ENCODE data around the gene NDUFS1.
"Not testable (repeated sequence)": the region's sequence is repeated elsewhere in the genome, so short reads cannot be mapped to it uniquely, and the experiment has no call there.

Gene NDUFS1

DNA sequence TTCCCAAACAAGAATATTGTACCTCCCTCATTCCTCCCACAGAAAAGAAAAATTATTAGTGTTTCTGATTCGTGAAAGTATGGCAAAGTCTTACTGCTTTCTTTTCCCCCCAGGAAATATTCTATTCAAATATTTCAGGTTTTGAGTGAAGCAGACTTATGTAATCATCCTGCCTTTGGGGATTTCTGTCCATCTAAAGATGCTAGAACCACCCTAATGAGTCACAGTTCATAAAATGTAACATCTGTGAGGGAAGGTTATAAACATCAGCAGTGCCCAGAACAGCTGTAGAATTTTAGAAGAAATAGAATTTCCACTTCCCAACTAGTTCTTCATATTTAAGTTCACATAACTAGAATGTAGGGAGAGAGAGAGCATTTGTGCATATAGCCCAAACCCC is 39.4 kb upstream of the NDUFS1 start:
- H3K27ac ChIP-seq = no peak overlapping the region
- TF ChIP-seq, protein P1, sequence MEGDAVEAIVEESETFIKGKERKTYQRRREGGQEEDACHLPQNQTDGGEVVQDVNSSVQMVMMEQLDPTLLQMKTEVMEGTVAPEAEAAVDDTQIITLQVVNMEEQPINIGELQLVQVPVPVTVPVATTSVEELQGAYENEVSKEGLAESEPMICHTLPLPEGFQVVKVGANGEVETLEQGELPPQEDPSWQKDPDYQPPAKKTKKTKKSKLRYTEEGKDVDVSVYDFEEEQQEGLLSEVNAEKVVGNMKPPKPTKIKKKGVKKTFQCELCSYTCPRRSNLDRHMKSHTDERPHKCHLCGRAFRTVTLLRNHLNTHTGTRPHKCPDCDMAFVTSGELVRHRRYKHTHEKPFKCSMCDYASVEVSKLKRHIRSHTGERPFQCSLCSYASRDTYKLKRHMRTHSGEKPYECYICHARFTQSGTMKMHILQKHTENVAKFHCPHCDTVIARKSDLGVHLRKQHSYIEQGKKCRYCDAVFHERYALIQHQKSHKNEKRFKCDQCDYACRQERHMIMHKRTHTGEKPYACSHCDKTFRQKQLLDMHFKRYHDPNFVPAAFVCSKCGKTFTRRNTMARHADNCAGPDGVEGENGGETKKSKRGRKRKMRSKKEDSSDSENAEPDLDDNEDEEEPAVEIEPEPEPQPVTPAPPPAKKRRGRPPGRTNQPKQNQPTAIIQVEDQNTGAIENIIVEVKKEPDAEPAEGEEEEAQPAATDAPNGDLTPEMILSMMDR (conservative IDR thresholded peaks at IDR 0.05) = no peak

DNA sequence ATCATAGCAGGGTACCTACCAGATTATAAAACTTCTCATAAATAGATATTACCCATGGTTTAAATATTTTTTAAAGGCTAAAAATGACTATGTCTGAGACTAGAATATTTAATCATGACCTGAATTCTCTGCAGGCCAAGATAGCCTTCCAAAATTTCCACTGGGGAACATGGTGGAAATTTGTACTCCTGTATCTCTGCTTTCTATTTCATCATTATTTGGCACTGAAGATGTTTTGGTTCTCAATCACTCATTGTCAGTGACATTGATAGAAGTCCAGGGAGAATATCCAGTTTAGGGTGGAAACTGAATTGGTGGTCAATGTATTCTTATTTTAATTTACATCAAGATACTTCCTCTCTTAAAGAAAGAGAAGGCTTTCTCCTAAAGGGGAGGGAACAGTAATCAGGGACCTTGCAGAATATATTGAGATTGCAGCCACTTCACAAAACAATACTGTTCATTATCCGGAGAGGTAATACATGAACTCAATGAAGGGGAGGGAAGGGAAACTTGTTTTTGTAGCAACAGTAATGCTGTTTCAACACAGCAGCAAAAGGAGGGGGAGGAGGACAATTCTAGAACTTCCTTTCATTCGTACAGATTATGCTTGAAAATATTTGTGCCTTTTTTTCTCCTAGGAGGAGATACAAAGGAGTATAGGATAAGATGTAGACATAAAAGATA is 34.6 kb upstream of the NDUFS1 start:
- TF ChIP-seq, protein P1 (conservative IDR thresholded peaks at IDR 0.05) = no peak
- H3K27ac ChIP-seq = no peak overlapping the region

DNA sequence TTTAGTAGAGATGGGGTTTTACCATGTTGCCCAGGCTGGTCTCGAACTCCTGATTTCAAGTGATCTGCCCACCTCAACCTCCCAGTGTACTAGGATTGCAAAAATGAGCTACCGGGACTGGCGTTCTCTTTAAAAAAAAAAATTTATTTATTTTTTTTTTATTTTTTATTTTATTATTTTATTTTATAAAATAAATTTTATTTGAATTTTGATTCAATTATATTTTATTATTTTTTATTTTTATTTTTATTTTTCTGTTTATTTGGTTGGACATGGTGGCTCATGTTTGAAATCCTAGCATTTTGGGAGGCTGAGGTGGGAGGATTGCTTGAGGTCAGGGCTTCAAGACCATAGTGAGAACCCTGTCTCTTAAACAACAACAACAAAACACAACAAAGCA is 32.9 kb upstream of the NDUFS1 start:
- H3K27ac ChIP-seq = no peak overlapping the region
- TF ChIP-seq, protein P1 (conservative IDR thresholded peaks at IDR 0.05) = no peak

DNA sequence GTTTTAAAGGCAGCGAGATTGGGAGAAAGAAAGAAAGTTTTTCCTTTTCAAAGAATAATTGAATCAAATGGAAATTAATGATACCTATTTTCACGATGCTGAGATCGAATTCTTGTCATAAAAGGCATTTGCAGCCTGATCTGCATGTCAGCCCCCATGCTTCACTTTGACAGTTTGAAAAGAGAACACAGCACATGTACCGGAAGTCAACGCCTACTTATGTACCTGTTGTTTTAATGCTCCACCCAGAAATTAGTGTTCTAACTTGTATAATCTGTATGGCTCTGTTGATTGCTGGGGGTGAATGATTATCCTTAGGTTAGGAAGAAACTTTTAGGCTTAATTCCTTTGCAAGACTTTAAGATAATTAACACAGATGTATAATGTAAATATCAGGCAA is 31.4 kb upstream of the NDUFS1 start:
- TF ChIP-seq, protein P1 (conservative IDR thresholded peaks at IDR 0.05) = no peak
- H3K27ac ChIP-seq = no peak overlapping the region

DNA sequence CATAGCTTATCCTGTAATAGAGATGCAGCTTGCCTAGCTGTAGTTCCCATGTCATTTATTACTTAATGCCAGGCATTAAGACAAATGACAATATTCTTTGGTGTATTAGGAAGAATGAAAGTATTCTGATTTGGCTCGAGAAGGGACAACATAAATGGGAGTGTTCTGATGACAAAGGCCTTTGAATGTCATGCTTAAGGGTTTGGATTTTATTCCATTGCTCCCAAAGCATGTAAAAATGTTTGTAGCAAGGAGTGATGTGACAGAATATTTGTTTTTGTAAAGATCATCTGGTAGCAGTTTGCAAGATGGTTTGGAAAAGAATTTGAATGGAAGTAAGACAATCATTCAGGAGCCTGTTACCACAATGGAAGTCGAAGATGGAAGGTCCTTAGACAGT is 30.9 kb upstream of the NDUFS1 start:
- TF ChIP-seq, protein P1 (conservative IDR thresholded peaks at IDR 0.05) = no peak
- no peak overlapping the region for H3K27ac ChIP-seq

DNA sequence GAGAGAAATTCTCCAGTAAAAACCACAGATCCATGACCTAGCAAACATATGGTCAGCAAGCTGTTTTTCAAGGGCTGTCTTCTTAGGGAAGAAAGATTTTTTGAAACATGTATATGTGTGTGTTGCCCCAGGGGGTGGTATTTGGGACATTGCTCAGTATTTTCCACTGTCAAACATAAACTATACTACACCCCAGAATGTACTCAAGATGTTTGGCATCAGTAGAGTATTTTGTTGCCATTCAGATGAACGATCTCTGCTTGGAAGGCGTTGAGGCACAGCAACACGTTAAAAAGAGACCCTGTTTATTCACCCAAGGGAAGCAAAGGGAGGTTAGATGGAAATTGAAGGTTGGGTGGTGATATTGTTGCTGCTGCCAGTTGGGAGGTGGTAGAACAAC is 30.4 kb upstream of the NDUFS1 start:
- H3K27ac ChIP-seq = no peak overlapping the region
- TF ChIP-seq, protein P1 (conservative IDR thresholded peaks at IDR 0.05) = no peak

DNA sequence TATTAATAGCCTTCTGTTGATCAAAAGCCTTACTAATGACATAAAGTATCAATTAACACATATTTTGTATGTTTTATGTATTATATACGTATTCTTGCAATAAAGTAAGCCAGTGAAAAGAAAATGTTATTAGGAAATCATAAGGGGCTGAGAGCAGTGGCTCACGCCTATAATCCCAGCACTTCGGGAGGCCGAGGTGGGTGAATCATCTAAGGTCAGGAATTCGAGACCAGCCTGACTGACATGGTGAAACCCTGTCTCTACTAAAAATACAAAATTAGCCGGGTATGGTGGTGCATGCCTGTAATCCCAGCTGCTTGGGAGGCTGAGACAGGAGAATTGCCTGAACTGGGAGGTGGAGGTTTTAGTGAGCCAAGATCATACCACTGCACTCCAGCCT is 22.3 kb upstream of the NDUFS1 start:
- H3K27ac ChIP-seq = not testable (repeated sequence)

DNA sequence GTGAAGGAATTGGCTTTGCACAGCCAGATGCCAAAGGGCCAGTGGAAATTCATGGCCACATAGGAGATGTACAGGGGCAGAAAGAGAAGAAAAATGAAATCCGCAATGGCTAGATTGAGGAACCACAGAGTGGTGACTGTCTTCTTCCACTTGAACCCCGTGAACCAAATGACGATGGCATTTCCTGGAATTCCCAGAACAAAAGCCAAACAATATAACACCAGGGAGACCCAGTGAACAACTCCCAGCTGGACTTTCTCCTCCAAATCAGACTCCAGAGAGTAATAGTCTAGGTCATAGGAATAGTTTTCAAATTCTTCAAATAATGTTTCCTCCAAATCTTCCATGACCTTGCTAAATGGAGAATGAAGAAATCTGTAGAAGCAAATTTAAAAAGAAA is 17.7 kb upstream of the NDUFS1 start:
- no peak overlapping the region for H3K27ac ChIP-seq
- TF ChIP-seq, protein P1 (conservative IDR thresholded peaks at IDR 0.05) = no peak
